H1 (cell line): ENCODE measurements around the gene RGS16. TPM values are rescaled to one million over a fixed set of nuclear protein-coding genes. Genes with fewer than 3 reads are reported as not detected.
A peak's percentile ranks its signal among the peaks of the same experiment; 100 is the strongest.

Experiments used
- CTCF ChIA-PET: fragments of 300-600 bp; sonication (Branson Sonifier 250); formaldehyde crosslinking; loops from one replicate; lab custom pipeline; 2021; ENCODE audit not compliant: partially characterized antibody; lab: Charles Lee
- POLR2A ChIA-PET: fragments of 300-600 bp; sonication (Branson Sonifier 250); formaldehyde crosslinking; loops from one replicate; lab custom pipeline; 2021; ENCODE audit warnings: inconsistent platforms; ENCODE audit not compliant: partially characterized antibody; lab: Charles Lee
- DNase-seq, 2 experiments: peaks; one replicate each; pipeline versions ENCODE4 v3.0.0 to v3.0.0-alpha.2; 2010 to 2022; ENCODE audit warnings: low spot score in 2 of 2, low read depth in 1 of 2, mixed read lengths in 1 of 2
- FAIRE-seq: peaks from 2 replicates; lab custom pipeline; 2011; peaks lifted over from hg19 to GRCh38; lab: Jason Lieb, UNC
- H2AFZ ChIP-seq: 2 replicates; pipeline ENCODE4 v1.8.1; 2012; ENCODE audit warnings: low read length, inconsistent platforms
- H2AK5ac ChIP-seq: 2 replicates; pipeline ENCODE4 v1.6.1; 2013; ENCODE audit warnings: low read depth, low read length
- H2BK120ac ChIP-seq: replicated peaks from 2 replicates; pipeline ENCODE3; 2013; ENCODE audit warnings: low read depth, low read length, inconsistent platforms
- H2BK12ac ChIP-seq: 2 replicates; pipeline ENCODE4 v1.6.1; 2013; ENCODE audit warnings: low read depth, low read length
- H2BK15ac ChIP-seq: 2 replicates; pipeline ENCODE4 v1.6.1; 2013; ENCODE audit warnings: low read length
- H2BK20ac ChIP-seq: 2 replicates; pipeline ENCODE4 v1.6.1; 2013; ENCODE audit warnings: low read length
- H2BK5ac ChIP-seq: 2 replicates; pipeline ENCODE4 v1.6.1; 2013; ENCODE audit warnings: low read depth, low read length
- H3K14ac ChIP-seq: 2 replicates; pipeline ENCODE4 v1.6.1; 2013; ENCODE audit warnings: inconsistent platforms; ENCODE audit not compliant: insufficient read length
- H3K18ac ChIP-seq: 2 replicates; pipeline ENCODE4 v1.6.1; 2013; ENCODE audit warnings: low read length; ENCODE audit errors: extremely low read depth
- H3K23ac ChIP-seq: 2 replicates; pipeline ENCODE4 v1.6.1; 2013; ENCODE audit warnings: inconsistent platforms; ENCODE audit not compliant: insufficient read length
- H3K23me2 ChIP-seq: 2 replicates; pipeline ENCODE4 v1.6.1; 2013; ENCODE audit warnings: low read depth, low read length
- H3K27ac ChIP-seq: 2 replicates; pipeline ENCODE4 v1.6.1; 2011; ENCODE audit warnings: low read depth, low read length, inconsistent platforms
- H3K27me3 ChIP-seq, 4 experiments: replicated peaks in 1 of 4; 1 replicate in 1 of 4; 2 replicates in 3 of 4; pipeline versions ENCODE4 v1.6.1 to v1.8.1; 2011 to 2013; ENCODE audit warnings: low read length in 3 of 4, mild to moderate bottlenecking in 3 of 4, inconsistent platforms in 2 of 4, mixed read lengths in 2 of 4, moderate library complexity in 1 of 4; ENCODE audit not compliant: control insufficient read depth in 3 of 4, insufficient read depth in 3 of 4; ENCODE audit errors: extremely low read depth in 1 of 4
- H3K36me3 ChIP-seq, 4 experiments: 2 replicates each; pipeline versions ENCODE4 v1.6.1 to v1.8.1; 2011 to 2013; ENCODE audit warnings: mild to moderate bottlenecking in 4 of 4, low read length in 3 of 4, moderate library complexity in 2 of 4, control low read depth in 1 of 4, inconsistent platforms in 1 of 4; ENCODE audit not compliant: insufficient read depth in 4 of 4, control insufficient read depth in 2 of 4
- H3K4ac ChIP-seq: replicated peaks from 2 replicates; pipeline ENCODE3; 2013; ENCODE audit warnings: low read length, low read depth, mixed read lengths, inconsistent platforms; ENCODE audit not compliant: insufficient read length
- H3K4me1 ChIP-seq, 4 experiments: replicated peaks in 1 of 4; 1 replicate in 1 of 4; 2 replicates in 3 of 4; pipeline versions ENCODE4 v1.6.1 to v1.8.1; 2011 to 2013; ENCODE audit warnings: low read length in 3 of 4, inconsistent platforms in 2 of 4, mixed read lengths in 1 of 4; ENCODE audit not compliant: insufficient read depth in 4 of 4, control insufficient read depth in 3 of 4
- H3K4me2 ChIP-seq, 2 experiments: 2 replicates each; pipeline versions ENCODE4 v1.6.1 to v1.8.1; 2011 to 2013; ENCODE audit warnings: low read depth in 2 of 2, low read length in 2 of 2, control low read depth in 1 of 2, inconsistent platforms in 1 of 2, mild to moderate bottlenecking in 1 of 2; ENCODE audit not compliant: insufficient read depth in 1 of 2
- H3K4me3 ChIP-seq, 4 experiments: fragments of 200-600, 300-600 bp in 1 of 4; sonication (generic), shearing (Covaris generic), sonication (Bioruptor Twin) in 1 of 4; 2 replicates each; pipeline versions ENCODE4 v1.5.1 to v1.8.1; 2011 to 2016; ENCODE audit warnings: low read length in 4 of 4, low read depth in 3 of 4, control low read depth in 2 of 4, inconsistent platforms in 2 of 4, mild to moderate bottlenecking in 2 of 4, mixed read lengths in 1 of 4, moderate library complexity in 1 of 4; ENCODE audit not compliant: insufficient read depth in 2 of 4; ENCODE audit errors: extremely low read depth in 1 of 4
- H3K56ac ChIP-seq: replicated peaks from 2 replicates; pipeline ENCODE3; 2013; ENCODE audit warnings: low read depth, mild to moderate bottlenecking, mixed read lengths, low read length, inconsistent platforms; ENCODE audit not compliant: insufficient read length
- H3K79me1 ChIP-seq: 2 replicates; pipeline ENCODE4 v1.6.1; 2013; ENCODE audit warnings: low read depth, low read length, control low read depth
- H3K79me2 ChIP-seq, 2 experiments: 2 replicates each; pipeline versions ENCODE4 v1.6.1 to v1.8.1; 2012 to 2013; ENCODE audit warnings: low read length in 2 of 2, mild to moderate bottlenecking in 2 of 2, inconsistent platforms in 1 of 2; ENCODE audit not compliant: insufficient read depth in 2 of 2, control insufficient read depth in 1 of 2
- H3K9ac ChIP-seq, 4 experiments: replicated peaks in 1 of 4; 1 replicate in 1 of 4; 2 replicates in 3 of 4; pipeline versions ENCODE4 v1.6.1 to v1.8.1; 2011 to 2013; ENCODE audit warnings: low read depth in 3 of 4, low read length in 3 of 4, control low read depth in 2 of 4, mild to moderate bottlenecking in 2 of 4, moderate library complexity in 2 of 4, inconsistent platforms in 1 of 4; ENCODE audit errors: extremely low read depth in 1 of 4
- H3K9me3 ChIP-seq, 2 experiments: 2 replicates each; pipeline versions ENCODE4 v1.6.1 to v1.8.1; 2012 to 2013; ENCODE audit warnings: mild to moderate bottlenecking in 2 of 2, moderate library complexity in 2 of 2, control low read depth in 1 of 2, inconsistent platforms in 1 of 2, low read depth in 1 of 2, low read length in 1 of 2, mixed read lengths in 1 of 2; ENCODE audit not compliant: insufficient read depth in 2 of 2
- H4K20me1 ChIP-seq, 2 experiments: replicated peaks in 1 of 2; 2 replicates each; pipeline versions ENCODE3 to v1.8.1; 2011 to 2013; ENCODE audit warnings: inconsistent platforms in 2 of 2, low read length in 2 of 2, mild to moderate bottlenecking in 1 of 2; ENCODE audit not compliant: insufficient read depth in 2 of 2, control insufficient read depth in 1 of 2
- H4K5ac ChIP-seq: 2 replicates; pipeline ENCODE4 v1.6.1; 2013; ENCODE audit warnings: low read length, low read depth, mixed read lengths, inconsistent platforms; ENCODE audit not compliant: insufficient read length
- H4K8ac ChIP-seq: 2 replicates; pipeline ENCODE4 v1.8.0; 2013; ENCODE audit warnings: mild to moderate bottlenecking, moderate library complexity, low read length, inconsistent platforms; ENCODE audit not compliant: insufficient read depth; ENCODE audit errors: extremely low read depth
- H4K91ac ChIP-seq: replicated peaks from 2 replicates; pipeline ENCODE3; 2013; ENCODE audit warnings: low read length, mixed read lengths, inconsistent platforms; ENCODE audit not compliant: insufficient read length
- NANOG ChIP-seq: IDR thresholded peaks from 2 replicates; pipeline ENCODE4 v1.6.1; 2011; ENCODE audit warnings: low read length, low read depth, mild to moderate bottlenecking, inconsistent platforms; ENCODE audit not compliant: insufficient read depth, poor library complexity, severe bottlenecking
- WGBS, 2 experiments: shearing (Covaris generic) in 1 of 2; methylation state at CpG; one replicate each; pipeline versions ENCODE4 v1.1.6 to v1.1.7; 2013 to 2015; ENCODE audit warnings: low lambda C conversion rate in 2 of 2, mixed read lengths in 2 of 2, inconsistent platforms in 1 of 2, low coverage in 1 of 2, missing lambda C conversion rate in 1 of 2; ENCODE audit not compliant: insufficient replicate concordance in 2 of 2, insufficient coverage in 1 of 2, insufficient read length in 1 of 2; ENCODE audit errors: extremely low coverage in 1 of 2, missing lambda C conversion rate in 1 of 2; 5-methylcytosine and 5-hydroxymethylcytosine counted together
- polyA plus RNA-seq, 7 experiments: library from polyadenylated mRNA; depleted of rRNA in 3 of 7; stranded (reverse) in 5 of 7; unstranded in 2 of 7; fragments of >200 nt in 5 of 7; fragments of 200-250 nt in 2 of 7; gene quantifications; 1 replicate in 5 of 7; 2 replicates in 1 of 7; 4 replicates in 1 of 7; pipeline versions ENCODE4 v1.2.1 to v1.2.3, GENCODE V29; 2011 to 2013; ENCODE audit warnings: missing spikeins in 2 of 7, mixed read lengths in 2 of 7
- total RNA-seq: library from RNA; stranded (reverse); fragmentation: NEBNext Ultra II Directional; extraction: Animal tissue kit (Norgen Biotek cat#: 25700); gene quantifications from 2 replicates; pipeline ENCODE4 v1.2.1, GENCODE V29; 2021

RGS16 gene
- total and polyA plus RNA-seq, 2 of the 8 experiments (the other 6 are each of a cell fraction or from before 2014, with no cell fraction given) = 5.7 to 9.8 TPM

DNA sequence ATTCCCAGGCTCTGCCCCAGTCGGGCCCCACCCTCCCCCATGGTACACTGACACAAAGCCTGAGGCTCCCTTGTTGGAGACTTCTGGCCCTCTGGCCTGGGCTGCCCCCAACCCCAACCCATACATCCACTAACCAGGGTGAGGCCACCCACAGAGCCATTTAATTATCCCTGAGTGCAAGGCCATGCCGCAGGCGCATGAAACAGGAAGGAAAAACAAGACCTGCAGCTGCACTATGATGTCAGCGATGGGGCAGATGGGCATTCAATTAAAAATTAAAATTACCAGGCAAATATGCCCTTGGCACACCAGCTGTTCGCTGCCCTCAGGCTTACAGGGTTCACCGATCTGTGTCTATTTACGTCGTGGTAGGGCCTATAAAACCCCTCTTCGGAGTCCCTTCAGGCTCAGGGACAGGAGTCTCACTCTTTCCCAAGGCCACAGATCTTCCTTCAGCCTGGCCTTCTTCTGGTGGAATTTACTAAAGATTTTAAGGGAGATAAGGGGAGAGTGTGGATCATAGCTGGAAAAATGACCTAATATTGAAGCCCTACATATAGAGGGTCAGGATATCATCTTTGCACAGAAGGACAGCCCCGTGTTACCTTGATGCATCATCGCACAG is 29.6 kb upstream of the RGS16 start:
- Histone ChIP-seq H2BK5ac (no peak overlapping the region), H3K9me3 (no peaks in the 10 kb centered on the region), H3K56ac (no peak overlapping the region), H3K27me3 (no peaks in the 10 kb centered on the region), H3K4me3 (no peak overlapping the region), H3K23ac (no peak overlapping the region), H2AK5ac (no peak overlapping the region), H4K91ac (no peak overlapping the region), H3K9ac (no peak overlapping the region), H3K4me2 (no peak overlapping the region), H2BK12ac (no peak overlapping the region), H3K4ac (no peak overlapping the region), H3K23me2 (no peaks in the 10 kb centered on the region; the same call in 1 of the 2 replicates), H4K5ac (no peak overlapping the region), H2BK120ac (no peak overlapping the region), H2BK20ac (no peak overlapping the region), H2AFZ (no peak overlapping the region), H3K79me2 (no peaks in the 10 kb centered on the region), H4K8ac (no peak overlapping the region), H2BK15ac (no peak overlapping the region), H4K20me1 (no peaks in the 10 kb centered on the region), H3K18ac (no peak overlapping the region), H3K4me1 (peaks cover 6 to 19% (median 12%) of the 10 kb centered on the region in 4 experiments; a peak in 6 of 7 replicates), H3K36me3 (no peaks in the 10 kb centered on the region), H3K79me1 (no peaks in the 10 kb centered on the region), H3K27ac (no peak overlapping the region), H3K14ac (no peak overlapping the region)
- DNase-seq (no peak), FAIRE-seq (no peak)
- ChIA-PET POLR2A (interaction anchor here (0.7 to 15.8 kb wide), 6 partner anchors 9 to 30 kb away, joined by 3 to 107 read pairs (median 3); partner anchors contain the start of gene RGS16), CTCF (interaction anchor here (0.6 to 1.7 kb wide), 4 partner anchors 33 to 149 kb away, joined by 3 to 11 read pairs (median 4); no protein-coding TSS in a partner anchor)
- 84% methylated on average over 11 of the region's 11 CpGs; no CpG with 5 or more reads in 1 of the 2 experiments for WGBS, 2 experiments
- peak; percentile 35 for TF ChIP-seq NANOG
